GM23248 (cell line): ENCODE data around the gene BSPH1. TPM values are rescaled to one million over a fixed set of nuclear protein-coding genes. Genes with fewer than 3 reads are reported as not detected.

Experiments
- DNase-seq: peaks from one replicate; pipeline ENCODE4 v3.0.0-alpha.2; 2015
- H2AFZ ChIP-seq: fragments of 200-600 bp; sonication (generic); 2 replicates; pipeline ENCODE4 v1.6.1; 2016; ENCODE audit warnings: antibody characterized with exemption
- H3F3A ChIP-seq: fragments of 200-600 bp; sonication (generic); 2 replicates; pipeline ENCODE4 v1.6.1; 2016; ENCODE audit warnings: mild to moderate bottlenecking, antibody characterized with exemption, mixed run types; ENCODE audit not compliant: insufficient read depth
- H3K27ac ChIP-seq: fragments of 200-600 bp; sonication (generic); 2 replicates; pipeline ENCODE4 v1.5.1; 2016; ENCODE audit warnings: mild to moderate bottlenecking
- H3K27me3 ChIP-seq: fragments of 200-600 bp; sonication (generic); replicated peaks from 2 replicates; pipeline ENCODE4 v1.6.1; 2016; ENCODE audit warnings: mild to moderate bottlenecking; ENCODE audit not compliant: insufficient read depth
- H3K36me3 ChIP-seq: fragments of 200-600 bp; sonication (generic); 2 replicates; pipeline ENCODE4 v1.6.1; 2016; ENCODE audit warnings: low read depth, mild to moderate bottlenecking
- H3K4me1 ChIP-seq: fragments of 200-600 bp; sonication (generic); 2 replicates; pipeline ENCODE4 v1.6.1; 2016; ENCODE audit warnings: mild to moderate bottlenecking; ENCODE audit not compliant: insufficient read depth
- H3K4me2 ChIP-seq: fragments of 200-600 bp; sonication (generic); one replicate; pipeline ENCODE4 v1.6.1; 2016; ENCODE audit warnings: mild to moderate bottlenecking; ENCODE audit not compliant: unreplicated experiment
- H3K4me3 ChIP-seq: fragments of 200-600 bp; sonication (generic); 2 replicates; pipeline ENCODE4 v1.5.1; 2016; ENCODE audit warnings: mild to moderate bottlenecking
- H3K79me2 ChIP-seq: fragments of 200-600 bp; sonication (generic); 2 replicates; pipeline ENCODE4 v1.6.1; 2016; ENCODE audit warnings: mild to moderate bottlenecking; ENCODE audit not compliant: insufficient read depth
- H3K9ac ChIP-seq: fragments of 200-600 bp; sonication (generic); 2 replicates; pipeline ENCODE4 v1.6.1; 2016; ENCODE audit warnings: mild to moderate bottlenecking
- H3K9me2 ChIP-seq: fragments of 200-600 bp; sonication (generic); 2 replicates; pipeline ENCODE4 v1.6.1; 2016; ENCODE audit warnings: mixed run types, mild to moderate bottlenecking, moderate library complexity; ENCODE audit not compliant: insufficient read depth
- H3K9me3 ChIP-seq: fragments of 200-600 bp; sonication (generic); one replicate; pipeline ENCODE4 v1.6.1; 2017; ENCODE audit warnings: low read depth
- H4K20me1 ChIP-seq: fragments of 200-600 bp; sonication (generic); 2 replicates; pipeline ENCODE4 v1.6.0; 2016; ENCODE audit not compliant: insufficient read depth
- EZH2 ChIP-seq: fragments of 200-600 bp; sonication (generic); IDR thresholded peaks from 2 replicates; pipeline ENCODE4 v1.6.1; 2018; ENCODE audit warnings: antibody characterized with exemption, mild to moderate bottlenecking; ENCODE audit not compliant: insufficient read depth, poor library complexity, severe bottlenecking
- EZH2phosphoT487 ChIP-seq: fragments of 200-600 bp; sonication (generic); IDR thresholded peaks from 2 replicates; pipeline ENCODE4 v1.6.1; 2018; ENCODE audit warnings: antibody characterized with exemption, moderate library complexity, mild to moderate bottlenecking, low read depth; ENCODE audit not compliant: insufficient read depth
- WGBS, 2 experiments: methylation state at CpG; one replicate each; pipeline ENCODE4 v1.1.6; 2015 to 2017; ENCODE audit warnings: low lambda C conversion rate in 2 of 2, low coverage in 1 of 2; ENCODE audit errors: missing lambda C conversion rate in 2 of 2; 5-methylcytosine and 5-hydroxymethylcytosine counted together
- in situ Hi-C: fragments of 300-500 bp; cut with MboI; formaldehyde crosslinking; loops from 2 replicates; pipeline ENCODE4 v1.15.0; 2020
- polyA plus RNA-seq: library from polyadenylated mRNA; unstranded; fragments of >200 nt; fragmentation: Nextera tagmentation; extraction: Ambion mirVana; gene quantifications from 2 replicates; pipeline ENCODE4 v1.2.1, GENCODE V29; 2016
- total RNA-seq: library from RNA; depleted of rRNA; stranded (reverse); fragments of >200 nt; shearing (Covaris generic); gene quantifications from 2 replicates; pipeline ENCODE4 v1.2.3, GENCODE V29; 2014

BSPH1 gene
- total and polyA plus RNA-seq, 2 experiments from 2014 or later: not detected

- Histone ChIP-seq H3K9me3 (no peaks in the 10 kb centered on the region), H3K4me2 (no peak overlapping the region), H3K36me3 (no peaks in the 10 kb centered on the region), H3K4me3 (no peak overlapping the region), H3K9me2 (no peaks in the 10 kb centered on the region), H3K79me2 (no peaks in the 10 kb centered on the region), H3K27ac (no peak overlapping the region), H3K27me3 (peaks cover 21% of the 10 kb centered on the region; the same call in 1 of the 2 replicates), H3K9ac (no peak overlapping the region), H3F3A (no peaks in the 10 kb centered on the region), H3K4me1 (no peaks in the 10 kb centered on the region), H4K20me1 (no peaks in the 10 kb centered on the region), H2AFZ (no peak overlapping the region)
- no peak for TF ChIP-seq EZH2phosphoT487
- TF ChIP-seq EZH2: no peak
- in situ Hi-C loops: loop anchor here (25.0 kb wide), 1 partner anchor 111 kb away; the partner anchor contains the start of gene SULT2A1
- WGBS, 2 experiments: 77% methylated on average over 6 of the region's 6 CpGs
- DNase-seq: no peak
These were observed 6.8 kb upstream of the BSPH1 start for GRCh38 chr19:47998800-47999199.

GRCh38 chr19:47996230-47996727, 4.3 kb upstream of the BSPH1 start:
- H3K79me2 ChIP-seq: no peaks in the 10 kb centered on the region
- TF ChIP-seq EZH2 (no peak), EZH2phosphoT487 (no peak)
- H4K20me1 ChIP-seq: no peaks in the 10 kb centered on the region

GRCh38 chr19:47994209-47994802, 2.3 kb upstream of the BSPH1 start, which contains the start of gene ELSPBP1:
TSS of gene ELSPBP1 (plus strand) at chr19:47994632. CDS start at chr19:48008668, 14,036 bp downstream.
- WGBS, 2 experiments: 2 to 3% methylated on average over 5 of the region's 5 CpGs
- no peaks in the 10 kb centered on the region for H4K20me1 ChIP-seq
- no peaks in the 10 kb centered on the region for H3K9me3 ChIP-seq
- in situ Hi-C loops: loop anchor here (25.0 kb wide), 1 partner anchor 107 kb away; the partner anchor contains the start of gene SULT2A1
- TF ChIP-seq EZH2phosphoT487: no peak
- no peak for TF ChIP-seq EZH2
- no peaks in the 10 kb centered on the region for H3K36me3 ChIP-seq
- H3K9me2 ChIP-seq: no peaks in the 10 kb centered on the region
- no peak within 1 kb of the TSS for H3K9ac ChIP-seq
- no peaks in the 10 kb centered on the region for H3F3A ChIP-seq
- H3K79me2 ChIP-seq: no peaks in the 10 kb centered on the region
- no peaks in the 10 kb centered on the region for H3K4me1 ChIP-seq
- no peak within 1 kb of the TSS for H3K4me2 ChIP-seq
- H3K27ac ChIP-seq: no peak within 1 kb of the TSS
- H3K4me3 ChIP-seq: no peak within 1 kb of the TSS
- no peak within 1 kb of the TSS for H2AFZ ChIP-seq
- H3K27me3 ChIP-seq: peaks cover 32% of the 10 kb centered on the region; the same call in 1 of the 2 replicates
- DNase-seq: no peak

More at GRCh38 chr19:47996230-47996727, 4.3 kb upstream of the BSPH1 start:
- Histone ChIP-seq H3K27ac (no peak overlapping the region), H3F3A (no peaks in the 10 kb centered on the region), H3K9me2 (no peaks in the 10 kb centered on the region), H3K4me2 (no peak overlapping the region), H3K36me3 (no peaks in the 10 kb centered on the region), H3K27me3 (peaks cover 18% of the 10 kb centered on the region; the same call in 1 of the 2 replicates), H3K9ac (no peak overlapping the region), H3K9me3 (no peaks in the 10 kb centered on the region), H2AFZ (no peak overlapping the region), H3K4me1 (no peaks in the 10 kb centered on the region), H3K4me3 (no peak overlapping the region)
- no peak for DNase-seq
- in situ Hi-C loops: loop anchor here (25.0 kb wide), 1 partner anchor 109 kb away; the partner anchor contains the start of gene SULT2A1
- WGBS, 2 experiments: 9% methylated on average over 1 of the region's 1 CpG

- no peaks in the 10 kb centered on the region for H3K36me3 ChIP-seq
- H3F3A ChIP-seq: no peaks in the 10 kb centered on the region
- H3K27me3 ChIP-seq: peaks cover 36% of the 10 kb centered on the region
- H3K4me3 ChIP-seq: no peak overlapping the region
- H3K4me2 ChIP-seq: no peak overlapping the region
- TF ChIP-seq EZH2 (no peak), EZH2phosphoT487 (no peak)
- WGBS, 2 experiments: 16 to 23% methylated on average over 10 of the region's 10 CpGs
- H3K4me1 ChIP-seq: no peaks in the 10 kb centered on the region
- no peak overlapping the region for H3K9ac ChIP-seq
- H3K27ac ChIP-seq: no peak overlapping the region
- no peaks in the 10 kb centered on the region for H3K9me3 ChIP-seq
- H3K9me2 ChIP-seq: no peaks in the 10 kb centered on the region
- DNase-seq: no peak
- H3K79me2 ChIP-seq: no peaks in the 10 kb centered on the region
- in situ Hi-C loops: loop anchor here (25.0 kb wide), 1 partner anchor 104 kb away; the partner anchor contains the start of gene SULT2A1
- H4K20me1 ChIP-seq: no peaks in the 10 kb centered on the region
- H2AFZ ChIP-seq: no peak overlapping the region
These were observed 670 bp downstream of the BSPH1 start for GRCh38 chr19:47991191-47991808.
